Lower leg skin (tissue), 3 donors: ENCODE measurements around the gene SETD4.

Experiments
- CTCF ChIP-seq, 3 donors: fragments of 450-650 bp; IDR thresholded peaks; one replicate each; pipeline ENCODE4 v1.5.1; 2016; ENCODE audit warnings: antibody characterized with exemption in 3 of 3, mild to moderate bottlenecking in 3 of 3, moderate library complexity in 2 of 3
- POLR2A ChIP-seq, 2 donors: fragments of 450-650 bp; IDR thresholded peaks; one replicate each; pipeline ENCODE4 v1.6.1; 2016 to 2017; ENCODE audit warnings: antibody characterized with exemption in 2 of 2, mild to moderate bottlenecking in 1 of 2, moderate library complexity in 1 of 2

- TF ChIP-seq CTCF (IDR thresholded peaks at IDR 0.05) = no peak
- TF ChIP-seq POLR2A (IDR thresholded peaks at IDR 0.05) = no peak
Observed at GRCh38 chr21:36061445-36061844, 1.1 kb upstream of the SETD4 start.
